Measurements from ENCODE around the gene HSPB7.

DNA sequence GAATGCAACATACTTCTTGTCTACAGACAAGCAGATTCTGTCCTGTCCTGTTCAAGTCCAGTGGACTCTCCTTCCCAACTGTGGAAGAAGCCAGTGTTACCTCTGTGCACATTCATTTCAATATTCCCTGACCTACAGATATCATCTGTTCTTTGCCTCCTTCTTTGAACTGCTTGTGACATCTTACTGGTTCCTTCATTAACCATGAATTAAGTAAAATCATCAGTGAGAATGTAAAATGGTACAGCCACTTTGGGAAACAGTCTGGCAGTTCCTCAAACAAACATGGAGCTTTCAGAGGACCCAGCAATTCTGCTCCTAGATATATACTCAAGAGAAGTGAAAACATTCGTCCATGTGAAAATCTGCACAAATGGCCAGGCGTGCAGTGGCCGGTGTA lies 7.0 kb downstream of the HSPB7 start:
- no peak for TF ChIP-seq CTCF (IDR thresholded peaks at IDR 0.05; ENCODE audit: control extremely low read depth in 1 of 3, insufficient read depth in 1 of 3, low read depth in 1 of 3, low read length in 3 of 3)
- TF ChIP-seq RAD21 (IDR thresholded peaks at IDR 0.05 in 1 of 2, conservative IDR thresholded peaks at IDR 0.05 in 1 of 2; ENCODE audit: low read depth in 2 of 2, low read length in 2 of 2) = no peak
